CD4-positive, alpha-beta memory T cell (primary cell): ENCODE data around the gene DVL3. TPM values are rescaled to one million over a fixed set of nuclear protein-coding genes. Genes with fewer than 3 reads are reported as not detected.

Experiments
- polyA plus RNA-seq, 2 donors: library from polyadenylated mRNA; unstranded; fragments of 300-500 nt; fragmentation: Illumina TruSeq; gene quantifications; one replicate each; pipeline ENCODE4 v1.2.3, GENCODE V29; 2021
- total RNA-seq, 2 experiments: library from RNA; stranded (reverse); gene quantifications; one replicate each; pipeline ENCODE4 v1.2.3, GENCODE V29; 2021

Gene DVL3
- total and polyA plus RNA-seq, 4 experiments from 2014 or later = 3.0 to 46.4 (median 28.7) TPM

Other genes with a start within 250 kb of the DVL3 start
- 10 to 100 TPM; 42.3 to 42.6 TPM for gene ABCC5, start 137.5 kb upstream of the DVL3 start, total RNA-seq
- gene ABCC5, start 137.5 kb upstream of the DVL3 start, polyA plus RNA-seq = 10 to 100 TPM in 1 of 2 donors, 1 to 10 TPM in 1; 9.1 to 12.3 TPM
- not detected for gene HTR3D, start 123.6 kb upstream of the DVL3 start, total RNA-seq
- not detected for gene HTR3D, start 123.6 kb upstream of the DVL3 start, polyA plus RNA-seq
- not detected for gene HTR3C, start 102.3 kb upstream of the DVL3 start, total RNA-seq
- not detected for gene HTR3C, start 102.3 kb upstream of the DVL3 start, polyA plus RNA-seq
- gene HTR3E, start 58.3 kb upstream of the DVL3 start, total RNA-seq = not detected
- not detected for gene HTR3E, start 58.3 kb upstream of the DVL3 start, polyA plus RNA-seq
- gene EIF2B5, start 20.0 kb upstream of the DVL3 start, total RNA-seq = 10 to 100 TPM; 82.3 to 87.6 TPM
- 10 to 100 TPM; 59.6 to 69.4 TPM for gene EIF2B5, start 20.0 kb upstream of the DVL3 start, polyA plus RNA-seq
- gene AP2M1, start 19.5 kb downstream of the DVL3 start, total RNA-seq = 100 to 1,000 TPM; 206 to 208 TPM
- 100 to 1,000 TPM; 254 to 312 TPM for gene AP2M1, start 19.5 kb downstream of the DVL3 start, polyA plus RNA-seq
- gene ABCF3, start 30.8 kb downstream of the DVL3 start, total RNA-seq = 100 to 1,000 TPM; 122 to 124 TPM
- gene ABCF3, start 30.8 kb downstream of the DVL3 start, polyA plus RNA-seq = 10 to 100 TPM; 32.0 to 55.1 TPM
- gene VWA5B2, start 74.2 kb downstream of the DVL3 start, total RNA-seq = not detected
- under 1 TPM in 1 of 2 donors, not detected in 1; 0.38 TPM for gene VWA5B2, start 74.2 kb downstream of the DVL3 start, polyA plus RNA-seq
- gene ALG3, start 93.6 kb downstream of the DVL3 start, total RNA-seq = 10 to 100 TPM; 37.5 to 40.6 TPM
- gene ALG3, start 93.6 kb downstream of the DVL3 start, polyA plus RNA-seq = 10 to 100 TPM; 56.5 to 67.8 TPM
- gene EEF1AKMT4, start 94.3 kb downstream of the DVL3 start, total RNA-seq = 1 to 10 TPM; 1.7 to 2.1 TPM
- 1 to 10 TPM; 3.8 to 4.6 TPM for gene EEF1AKMT4, start 94.3 kb downstream of the DVL3 start, polyA plus RNA-seq
- under 1 TPM in 1 of 2 experiments, not detected in 1; 0.25 TPM for gene CAMK2N2, start 106.2 kb downstream of the DVL3 start, total RNA-seq
- not detected for gene CAMK2N2, start 106.2 kb downstream of the DVL3 start, polyA plus RNA-seq
- not detected for gene ECE2, start 120.6 kb downstream of the DVL3 start, total RNA-seq
- not detected for gene ECE2, start 120.6 kb downstream of the DVL3 start, polyA plus RNA-seq
- 100 to 1,000 TPM; 148 to 154 TPM for gene PSMD2, start 143.9 kb downstream of the DVL3 start, total RNA-seq
- gene PSMD2, start 143.9 kb downstream of the DVL3 start, polyA plus RNA-seq = 100 to 1,000 TPM; 195 to 298 TPM
- gene EIF4G1, start 159.2 kb downstream of the DVL3 start, total RNA-seq = 100 to 1,000 TPM; 236 to 246 TPM
- 10 to 100 TPM in 1 of 2 donors, 1 to 10 TPM in 1; 3.6 to 51.1 TPM for gene EIF4G1, start 159.2 kb downstream of the DVL3 start, polyA plus RNA-seq
- 1 to 10 TPM; 9.0 to 10.0 TPM for gene FAM131A, start 182.2 kb downstream of the DVL3 start, total RNA-seq
- gene FAM131A, start 182.2 kb downstream of the DVL3 start, polyA plus RNA-seq = 1 to 10 TPM; 1.1 to 1.6 TPM
- gene CLCN2, start 206.2 kb downstream of the DVL3 start, total RNA-seq = 1 to 10 TPM; 3.8 to 5.4 TPM
- gene CLCN2, start 206.2 kb downstream of the DVL3 start, polyA plus RNA-seq = under 1 TPM; 0.24 to 0.29 TPM
- 10 to 100 TPM; 61.3 to 66.1 TPM for gene POLR2H, start 206.3 kb downstream of the DVL3 start, total RNA-seq
- gene POLR2H, start 206.3 kb downstream of the DVL3 start, polyA plus RNA-seq = 10 to 100 TPM; 56.6 to 58.8 TPM
- not detected for gene THPO, start 222.8 kb downstream of the DVL3 start, total RNA-seq
- not detected for gene THPO, start 222.8 kb downstream of the DVL3 start, polyA plus RNA-seq
- not detected for gene CHRD, start 224.7 kb downstream of the DVL3 start, total RNA-seq
- not detected for gene CHRD, start 224.7 kb downstream of the DVL3 start, polyA plus RNA-seq